K562 (cell line): ENCODE measurements around the gene TBATA. TPM values are rescaled to one million over a fixed set of nuclear protein-coding genes. Genes with fewer than 3 reads are reported as not detected.

ENCODE experiments used
- ARID1B ChIP-seq: fragments of 450-650 bp; IDR thresholded peaks from 2 replicates; pipeline ENCODE4 v1.6.1; 2016; ENCODE audit warnings: antibody characterized with exemption, mild to moderate bottlenecking, inconsistent platforms
- CAMTA2 ChIP-seq: fragments of 250-450 bp; sonication (Bioruptor Pico); conservative IDR thresholded peaks from 2 replicates; pipeline ENCODE4 v1.5.1; 2022
- RNF2 ChIP-seq: sonication (generic); IDR thresholded peaks from 2 replicates; pipeline ENCODE4 v1.6.1; 2016
- SIN3B ChIP-seq: fragments of 450-650 bp; IDR thresholded peaks from 2 replicates; pipeline ENCODE4 v1.6.1; 2017; ENCODE audit warnings: low read depth, mild to moderate bottlenecking, moderate library complexity
- SMARCA5 ChIP-seq: fragments of 450-650 bp; IDR thresholded peaks from 2 replicates; pipeline ENCODE4 v1.6.1; 2016
- STAT5B ChIP-seq: fragments of 250-450 bp; sonication (Bioruptor Pico); IDR thresholded peaks from 2 replicates; pipeline ENCODE4 v1.8.0; 2021; ENCODE audit warnings: mild to moderate bottlenecking, inconsistent platforms
- ZNF12 ChIP-seq: sonication (generic); formaldehyde crosslinking; IDR thresholded peaks from 2 replicates; pipeline ENCODE4 v1.4.0; 2020; ENCODE audit warnings: mild to moderate bottlenecking, missing genetic modification reagents
- ZNF239 ChIP-seq: fragments of 250-450 bp; sonication (Bioruptor Pico); IDR thresholded peaks from 2 replicates; pipeline ENCODE4 v1.4.0; 2020; ENCODE audit warnings: mild to moderate bottlenecking
- ZNF354B ChIP-seq: fragments of 250-450 bp; sonication (Bioruptor Pico); IDR thresholded peaks from 2 replicates; pipeline ENCODE4 v1.4.0; 2020
- ZNF644 ChIP-seq: fragments of 200-800 bp; sonication (Bioruptor generic); IDR thresholded peaks from 2 replicates; pipeline ENCODE4 v1.6.1; 2016; ENCODE audit warnings: low read depth, missing genetic modification characterization, missing compliant biosample characterization
- ZNF668 ChIP-seq: fragments of 250-450 bp; sonication (Bioruptor Pico); IDR thresholded peaks from 2 replicates; pipeline ENCODE4 v1.8.0; 2022; ENCODE audit warnings: mild to moderate bottlenecking, inconsistent platforms
- polyA plus RNA-seq, 8 experiments: library from polyadenylated mRNA; depleted of rRNA in 4 of 8; stranded (reverse) in 5 of 8; unstranded in 3 of 8; fragments of >200 nt; fragmentation: Nextera tagmentation in 2 of 8; fragmentation: Illumina TruSeq in 1 of 8; extraction: Ambion mirVana in 2 of 8; extraction: Trizol in 1 of 8; gene quantifications; 2 replicates each; pipeline versions ENCODE4 v1.2.1 to v1.2.3, GENCODE V29; 2011 to 2014; ENCODE audit warnings: inconsistent platforms in 1 of 8, missing spikeins in 1 of 8
- total RNA-seq, 7 experiments: library from RNA; depleted of rRNA in 6 of 7; stranded (reverse); fragments of >200 nt in 6 of 7; fragmentation: Illumina TruSeq in 2 of 7; extraction: Trizol in 2 of 7; gene quantifications; 2 replicates each; pipeline versions ENCODE4 v1.2.1 to v1.2.3, GENCODE V29; 2011 to 2021; ENCODE audit warnings: low replicate concordance in 1 of 7
- TF ChIP-seq, protein P1 (sequence below): fragments of 450-650 bp; IDR thresholded peaks from 2 replicates; pipeline ENCODE4 v1.6.1; 2017; ENCODE audit warnings: antibody characterized with exemption, mild to moderate bottlenecking
- TF ChIP-seq, protein P2 (sequence below): sonication (generic); formaldehyde crosslinking; IDR thresholded peaks from 2 replicates; pipeline ENCODE4 v1.8.0; 2023; ENCODE audit warnings: missing genetic modification reagents, mild to moderate bottlenecking, borderline replicate concordance
- TF ChIP-seq, protein P3 (sequence below): fragments of 450-650 bp; IDR thresholded peaks from 2 replicates; pipeline ENCODE4 v1.6.1; 2018; ENCODE audit not compliant: partially characterized antibody

TBATA gene
- total and polyA plus RNA-seq, 9 of the 15 experiments (the other 6 are each of a cell fraction or from before 2014, with no cell fraction given) = not detected

DNA sequence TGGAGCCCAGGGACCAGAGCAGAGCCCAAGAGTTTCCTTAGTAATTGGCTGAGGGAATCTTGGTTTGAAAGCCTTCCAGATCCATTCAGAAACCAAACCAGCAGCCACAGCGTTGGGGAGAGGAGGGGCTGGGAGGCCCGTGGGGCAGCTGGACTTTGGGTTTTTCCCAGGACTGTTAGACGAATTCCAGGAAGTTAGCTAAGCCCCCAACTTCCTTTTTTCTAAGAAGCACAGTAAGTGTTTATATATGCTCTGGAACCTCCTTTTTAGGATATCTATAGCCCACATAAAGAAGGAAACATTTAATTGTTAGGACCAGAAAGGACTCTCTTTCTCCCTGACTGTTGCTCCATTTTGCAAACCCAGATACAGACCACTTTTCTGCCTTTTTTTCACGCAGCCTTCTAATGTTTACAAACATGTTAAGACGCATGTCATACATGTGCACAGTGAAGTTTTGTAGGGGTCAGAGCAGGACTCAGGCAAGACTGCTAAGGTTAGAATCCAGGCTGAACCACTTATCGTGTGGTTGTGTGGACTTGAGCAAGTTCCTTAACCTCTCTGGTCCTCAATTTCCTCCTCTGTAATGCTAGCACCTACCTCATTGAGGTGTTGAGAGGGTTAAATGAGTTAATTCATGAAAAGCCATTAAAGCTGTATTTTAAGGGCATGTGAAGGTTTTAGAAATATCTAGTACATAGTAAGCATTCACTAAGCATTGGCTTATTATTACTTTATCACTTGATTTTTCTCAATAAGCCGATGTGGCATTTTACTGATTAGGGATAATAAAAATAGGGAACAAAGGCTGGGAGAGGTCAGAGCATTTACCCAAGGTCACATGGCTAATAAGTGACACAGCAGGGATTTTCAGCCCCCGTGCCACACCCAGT, 42.4 kb downstream of the TBATA start (continued):
- TF ChIP-seq, protein P1, sequence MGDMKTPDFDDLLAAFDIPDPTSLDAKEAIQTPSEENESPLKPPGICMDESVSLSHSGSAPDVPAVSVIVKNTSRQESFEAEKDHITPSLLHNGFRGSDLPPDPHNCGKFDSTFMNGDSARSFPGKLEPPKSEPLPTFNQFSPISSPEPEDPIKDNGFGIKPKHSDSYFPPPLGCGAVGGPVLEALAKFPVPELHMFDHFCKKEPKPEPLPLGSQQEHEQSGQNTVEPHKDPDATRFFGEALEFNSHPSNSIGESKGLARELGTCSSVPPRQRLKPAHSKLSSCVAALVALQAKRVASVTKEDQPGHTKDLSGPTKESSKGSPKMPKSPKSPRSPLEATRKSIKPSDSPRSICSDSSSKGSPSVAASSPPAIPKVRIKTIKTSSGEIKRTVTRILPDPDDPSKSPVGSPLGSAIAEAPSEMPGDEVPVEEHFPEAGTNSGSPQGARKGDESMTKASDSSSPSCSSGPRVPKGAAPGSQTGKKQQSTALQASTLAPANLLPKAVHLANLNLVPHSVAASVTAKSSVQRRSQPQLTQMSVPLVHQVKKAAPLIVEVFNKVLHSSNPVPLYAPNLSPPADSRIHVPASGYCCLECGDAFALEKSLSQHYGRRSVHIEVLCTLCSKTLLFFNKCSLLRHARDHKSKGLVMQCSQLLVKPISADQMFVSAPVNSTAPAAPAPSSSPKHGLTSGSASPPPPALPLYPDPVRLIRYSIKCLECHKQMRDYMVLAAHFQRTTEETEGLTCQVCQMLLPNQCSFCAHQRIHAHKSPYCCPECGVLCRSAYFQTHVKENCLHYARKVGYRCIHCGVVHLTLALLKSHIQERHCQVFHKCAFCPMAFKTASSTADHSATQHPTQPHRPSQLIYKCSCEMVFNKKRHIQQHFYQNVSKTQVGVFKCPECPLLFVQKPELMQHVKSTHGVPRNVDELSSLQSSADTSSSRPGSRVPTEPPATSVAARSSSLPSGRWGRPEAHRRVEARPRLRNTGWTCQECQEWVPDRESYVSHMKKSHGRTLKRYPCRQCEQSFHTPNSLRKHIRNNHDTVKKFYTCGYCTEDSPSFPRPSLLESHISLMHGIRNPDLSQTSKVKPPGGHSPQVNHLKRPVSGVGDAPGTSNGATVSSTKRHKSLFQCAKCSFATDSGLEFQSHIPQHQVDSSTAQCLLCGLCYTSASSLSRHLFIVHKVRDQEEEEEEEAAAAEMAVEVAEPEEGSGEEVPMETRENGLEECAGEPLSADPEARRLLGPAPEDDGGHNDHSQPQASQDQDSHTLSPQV = peak; percentile 96
- TF ChIP-seq ARID1B (peak; percentile 74), SMARCA5 (peak; percentile 19; the same call in 1 of the 2 replicates), ZNF644 (tag) (no peak), SIN3B (no peak), ZNF239 (CRISPR knock-in tag) (0 out of 2 replicates have a peak, but pooled peaks have one; percentile 9), RNF2 (peak; percentile 83; the same call in 1 of the 2 replicates), ZNF12 (no peak), CAMTA2 (CRISPR knock-in tag) (no peak), ZNF668 (peak; percentile 80; the same call in 1 of the 2 replicates), ZNF354B (CRISPR knock-in tag) (no peak), STAT5B (CRISPR knock-in tag) (0 out of 2 replicates have a peak, but pooled peaks have one; percentile 29)
- TF ChIP-seq, protein P2, sequence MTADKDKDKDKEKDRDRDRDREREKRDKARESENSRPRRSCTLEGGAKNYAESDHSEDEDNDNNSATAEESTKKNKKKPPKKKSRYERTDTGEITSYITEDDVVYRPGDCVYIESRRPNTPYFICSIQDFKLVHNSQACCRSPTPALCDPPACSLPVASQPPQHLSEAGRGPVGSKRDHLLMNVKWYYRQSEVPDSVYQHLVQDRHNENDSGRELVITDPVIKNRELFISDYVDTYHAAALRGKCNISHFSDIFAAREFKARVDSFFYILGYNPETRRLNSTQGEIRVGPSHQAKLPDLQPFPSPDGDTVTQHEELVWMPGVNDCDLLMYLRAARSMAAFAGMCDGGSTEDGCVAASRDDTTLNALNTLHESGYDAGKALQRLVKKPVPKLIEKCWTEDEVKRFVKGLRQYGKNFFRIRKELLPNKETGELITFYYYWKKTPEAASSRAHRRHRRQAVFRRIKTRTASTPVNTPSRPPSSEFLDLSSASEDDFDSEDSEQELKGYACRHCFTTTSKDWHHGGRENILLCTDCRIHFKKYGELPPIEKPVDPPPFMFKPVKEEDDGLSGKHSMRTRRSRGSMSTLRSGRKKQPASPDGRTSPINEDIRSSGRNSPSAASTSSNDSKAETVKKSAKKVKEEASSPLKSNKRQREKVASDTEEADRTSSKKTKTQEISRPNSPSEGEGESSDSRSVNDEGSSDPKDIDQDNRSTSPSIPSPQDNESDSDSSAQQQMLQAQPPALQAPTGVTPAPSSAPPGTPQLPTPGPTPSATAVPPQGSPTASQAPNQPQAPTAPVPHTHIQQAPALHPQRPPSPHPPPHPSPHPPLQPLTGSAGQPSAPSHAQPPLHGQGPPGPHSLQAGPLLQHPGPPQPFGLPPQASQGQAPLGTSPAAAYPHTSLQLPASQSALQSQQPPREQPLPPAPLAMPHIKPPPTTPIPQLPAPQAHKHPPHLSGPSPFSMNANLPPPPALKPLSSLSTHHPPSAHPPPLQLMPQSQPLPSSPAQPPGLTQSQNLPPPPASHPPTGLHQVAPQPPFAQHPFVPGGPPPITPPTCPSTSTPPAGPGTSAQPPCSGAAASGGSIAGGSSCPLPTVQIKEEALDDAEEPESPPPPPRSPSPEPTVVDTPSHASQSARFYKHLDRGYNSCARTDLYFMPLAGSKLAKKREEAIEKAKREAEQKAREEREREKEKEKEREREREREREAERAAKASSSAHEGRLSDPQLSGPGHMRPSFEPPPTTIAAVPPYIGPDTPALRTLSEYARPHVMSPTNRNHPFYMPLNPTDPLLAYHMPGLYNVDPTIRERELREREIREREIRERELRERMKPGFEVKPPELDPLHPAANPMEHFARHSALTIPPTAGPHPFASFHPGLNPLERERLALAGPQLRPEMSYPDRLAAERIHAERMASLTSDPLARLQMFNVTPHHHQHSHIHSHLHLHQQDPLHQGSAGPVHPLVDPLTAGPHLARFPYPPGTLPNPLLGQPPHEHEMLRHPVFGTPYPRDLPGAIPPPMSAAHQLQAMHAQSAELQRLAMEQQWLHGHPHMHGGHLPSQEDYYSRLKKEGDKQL (CRISPR knock-in tag) = no peak
- TF ChIP-seq, protein P3, sequence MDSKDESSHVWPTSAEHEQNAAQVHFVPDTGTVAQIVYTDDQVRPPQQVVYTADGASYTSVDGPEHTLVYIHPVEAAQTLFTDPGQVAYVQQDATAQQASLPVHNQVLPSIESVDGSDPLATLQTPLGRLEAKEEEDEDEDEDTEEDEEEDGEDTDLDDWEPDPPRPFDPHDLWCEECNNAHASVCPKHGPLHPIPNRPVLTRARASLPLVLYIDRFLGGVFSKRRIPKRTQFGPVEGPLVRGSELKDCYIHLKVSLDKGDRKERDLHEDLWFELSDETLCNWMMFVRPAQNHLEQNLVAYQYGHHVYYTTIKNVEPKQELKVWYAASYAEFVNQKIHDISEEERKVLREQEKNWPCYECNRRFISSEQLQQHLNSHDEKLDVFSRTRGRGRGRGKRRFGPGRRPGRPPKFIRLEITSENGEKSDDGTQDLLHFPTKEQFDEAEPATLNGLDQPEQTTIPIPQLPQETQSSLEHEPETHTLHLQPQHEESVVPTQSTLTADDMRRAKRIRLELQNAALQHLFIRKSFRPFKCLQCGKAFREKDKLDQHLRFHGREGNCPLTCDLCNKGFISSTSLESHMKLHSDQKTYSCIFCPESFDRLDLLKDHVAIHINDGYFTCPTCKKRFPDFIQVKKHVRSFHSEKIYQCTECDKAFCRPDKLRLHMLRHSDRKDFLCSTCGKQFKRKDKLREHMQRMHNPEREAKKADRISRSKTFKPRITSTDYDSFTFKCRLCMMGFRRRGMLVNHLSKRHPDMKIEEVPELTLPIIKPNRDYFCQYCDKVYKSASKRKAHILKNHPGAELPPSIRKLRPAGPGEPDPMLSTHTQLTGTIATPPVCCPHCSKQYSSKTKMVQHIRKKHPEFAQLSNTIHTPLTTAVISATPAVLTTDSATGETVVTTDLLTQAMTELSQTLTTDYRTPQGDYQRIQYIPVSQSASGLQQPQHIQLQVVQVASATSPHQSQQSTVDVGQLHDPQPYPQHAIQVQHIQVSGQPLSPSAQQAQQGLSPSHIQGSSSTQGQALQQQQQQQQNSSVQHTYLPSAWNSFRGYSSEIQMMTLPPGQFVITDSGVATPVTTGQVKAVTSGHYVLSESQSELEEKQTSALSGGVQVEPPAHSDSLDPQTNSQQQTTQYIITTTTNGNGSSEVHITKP = peak; percentile 15
